CD4-positive, alpha-beta T cell treated with Interleukin-10 for 1 hour (primary cell): Measurements from ENCODE around the gene WDFY2.
A peak's percentile ranks its signal among the peaks of the same experiment; 100 is the strongest.

Source experiments
- DNase-seq: peaks from one replicate; pipeline ENCODE4 v3.0.0-alpha.2; 2020

Gene WDFY2

DNA sequence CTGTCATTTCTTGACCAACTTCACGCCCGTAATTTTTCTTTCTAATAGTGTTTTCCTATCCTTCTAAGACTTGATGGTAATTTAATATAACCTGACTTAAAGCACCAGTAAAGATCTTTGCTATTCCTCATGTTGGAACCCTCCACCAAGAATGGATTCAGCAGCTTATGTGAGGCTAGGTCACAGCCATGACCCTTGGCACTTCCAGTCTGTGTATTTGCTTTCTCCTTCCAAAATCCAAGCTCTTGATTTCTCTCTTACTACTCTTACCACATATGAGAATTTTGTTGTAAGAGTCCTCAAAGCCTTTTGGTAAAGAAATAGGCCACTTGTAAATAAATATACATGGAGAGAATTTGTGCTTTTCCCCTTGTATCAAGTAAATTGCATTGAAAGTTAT, 158.3 kb downstream of the WDFY2 start:
- no peak for DNase-seq

GRCh38 chr13:51745243-51745642, 161.0 kb downstream of the WDFY2 start:
- DNase-seq, result no peak

- DNase-seq, result no peak
Measured at GRCh38 chr13:51746802-51747201, 162.5 kb downstream of the WDFY2 start.

DNA sequence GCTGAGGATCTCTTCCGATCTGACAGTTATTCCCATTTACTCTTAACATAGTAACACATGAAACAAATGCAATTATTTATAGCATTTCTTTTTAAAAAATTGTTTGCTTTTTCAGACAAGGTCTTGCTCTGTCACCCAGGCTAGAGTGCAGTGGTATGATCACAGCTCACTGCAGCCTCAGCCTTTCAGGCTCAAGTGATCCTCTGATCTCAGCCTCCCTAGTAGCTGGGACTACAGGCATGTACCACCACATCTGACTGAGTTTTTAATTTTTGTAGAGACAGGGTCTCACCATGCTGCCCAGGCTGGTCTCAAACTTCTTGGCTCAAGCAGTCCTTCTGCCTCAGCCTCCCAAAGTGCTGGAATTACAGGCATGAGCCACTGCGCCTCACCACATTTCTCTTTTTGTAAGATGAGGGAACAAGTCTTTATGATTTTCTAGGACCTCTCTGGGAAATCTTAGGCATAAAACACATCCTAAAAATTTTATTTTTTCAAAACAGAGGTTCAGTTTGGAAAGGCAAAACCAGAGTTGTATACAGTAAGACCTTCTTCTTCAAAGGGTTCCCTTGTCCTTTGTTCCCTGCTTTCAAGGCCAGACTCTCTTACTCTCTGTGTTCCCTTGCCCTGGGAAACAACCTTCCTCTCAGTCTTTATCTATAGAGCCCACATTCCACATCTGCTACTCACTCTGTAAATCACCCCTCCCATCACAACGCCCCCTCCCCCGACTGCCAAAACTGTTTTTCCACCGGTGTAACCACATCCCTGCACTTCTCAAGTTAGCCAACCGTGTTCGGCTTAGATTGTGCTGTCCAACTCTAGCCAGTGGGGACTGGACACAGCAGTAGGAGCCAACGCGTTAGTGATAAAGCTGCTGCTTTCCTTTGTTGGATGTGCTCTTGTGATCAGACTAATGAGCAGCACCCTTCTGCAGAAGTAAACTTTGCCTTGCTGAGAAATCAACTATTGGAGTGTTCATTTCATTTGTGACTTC, 163.5 kb downstream of the WDFY2 start:
- DNase-seq, result no peak

- DNase-seq, result no peak
Measured at GRCh38 chr13:51756651-51757050, 172.4 kb downstream of the WDFY2 start.

DNA sequence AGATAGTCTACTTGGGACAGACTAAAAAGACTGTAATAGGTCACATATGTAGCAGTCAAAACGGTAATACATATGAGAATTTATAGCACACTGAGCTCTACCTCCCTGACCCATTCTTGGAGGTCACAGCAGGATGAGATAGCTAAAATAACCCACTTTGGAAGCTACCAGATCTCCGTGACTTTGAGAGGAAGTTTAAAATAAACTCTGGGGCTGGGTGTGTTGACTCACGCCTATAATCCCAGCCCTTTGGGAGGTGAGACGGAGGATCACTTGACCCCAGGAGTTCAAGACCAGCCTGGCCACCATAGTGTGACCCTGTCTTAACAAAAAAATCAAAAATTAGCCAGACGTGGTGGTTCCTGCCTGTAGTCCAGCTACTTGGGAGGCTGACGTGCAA, 174.4 kb downstream of the WDFY2 start:
- DNase-seq, result no peak

GRCh38 chr13:51759240-51759639, 175.0 kb downstream of the WDFY2 start:
- no peak for DNase-seq

DNA sequence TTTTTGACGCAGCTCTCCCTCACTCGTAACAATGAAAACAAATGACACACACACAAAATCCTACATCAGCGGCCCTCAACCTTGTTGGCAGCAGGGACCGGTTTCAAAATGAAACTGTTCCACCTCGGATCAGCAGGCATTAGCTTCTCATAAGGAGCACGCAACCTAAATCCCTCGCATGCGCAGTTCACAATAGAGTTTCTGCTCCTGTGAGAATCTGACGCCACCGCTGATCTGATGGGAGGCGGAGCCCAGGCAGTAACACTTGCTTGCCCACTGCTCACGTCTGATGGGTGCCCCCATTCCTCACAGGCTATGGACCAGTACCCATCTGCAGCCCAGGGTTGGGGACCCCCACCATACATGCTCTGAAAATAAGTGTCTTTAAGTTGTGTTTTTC, 176.3 kb downstream of the WDFY2 start:
- DNase-seq, result no peak

DNA sequence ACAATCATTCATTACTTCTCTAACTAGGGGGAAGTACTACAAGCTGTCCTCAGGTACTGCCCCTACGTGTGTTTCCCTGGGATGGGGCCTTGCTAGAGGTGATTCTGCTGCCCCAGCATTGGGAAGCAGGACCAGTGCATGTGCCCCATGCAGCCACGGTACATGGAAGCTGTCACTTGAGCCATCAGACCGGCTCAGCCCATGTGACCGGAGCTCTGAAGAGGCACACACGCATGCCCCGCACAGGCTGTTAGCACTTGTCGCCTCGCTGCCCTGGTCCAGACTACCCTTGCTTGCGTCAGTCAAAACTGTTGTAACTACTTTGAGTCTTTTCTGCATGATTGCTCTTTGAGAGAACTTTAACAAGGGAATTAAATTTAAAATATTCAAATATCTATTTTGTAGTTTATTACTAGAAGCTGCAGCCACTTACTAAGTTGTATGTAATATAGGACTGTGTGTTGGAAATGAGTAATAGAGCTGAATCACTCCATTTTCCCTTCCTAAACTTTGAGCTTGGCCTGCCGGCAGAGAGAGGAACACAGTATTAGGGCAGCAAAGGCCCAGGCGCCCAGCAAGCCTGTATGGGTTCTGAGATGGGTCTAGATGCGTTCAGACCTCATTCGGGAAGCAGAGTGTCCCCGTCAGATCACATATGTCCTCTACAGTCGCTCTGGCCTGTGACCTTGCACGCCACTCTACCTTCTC, 177.5 kb downstream of the WDFY2 start:
- no peak for DNase-seq

- DNase-seq, result no peak
Measured at GRCh38 chr13:51763486-51763885, 179.2 kb downstream of the WDFY2 start.

GRCh38 chr13:51764184-51765141, 180.2 kb downstream of the WDFY2 start:
- DNase-seq, result peak; percentile 66

- no peak for DNase-seq
Measured at GRCh38 chr13:51765142-51765515, 180.9 kb downstream of the WDFY2 start.

- DNase-seq, result no peak
Measured at GRCh38 chr13:51767100-51767499, 182.8 kb downstream of the WDFY2 start.

GRCh38 chr13:51768378-51768921, 184.2 kb downstream of the WDFY2 start:
- no peak for DNase-seq

GRCh38 chr13:51768976-51769375, 184.7 kb downstream of the WDFY2 start:
- DNase-seq, result no peak

GRCh38 chr13:51769455-51770127, 185.3 kb downstream of the WDFY2 start:
- DNase-seq, result no peak

DNA sequence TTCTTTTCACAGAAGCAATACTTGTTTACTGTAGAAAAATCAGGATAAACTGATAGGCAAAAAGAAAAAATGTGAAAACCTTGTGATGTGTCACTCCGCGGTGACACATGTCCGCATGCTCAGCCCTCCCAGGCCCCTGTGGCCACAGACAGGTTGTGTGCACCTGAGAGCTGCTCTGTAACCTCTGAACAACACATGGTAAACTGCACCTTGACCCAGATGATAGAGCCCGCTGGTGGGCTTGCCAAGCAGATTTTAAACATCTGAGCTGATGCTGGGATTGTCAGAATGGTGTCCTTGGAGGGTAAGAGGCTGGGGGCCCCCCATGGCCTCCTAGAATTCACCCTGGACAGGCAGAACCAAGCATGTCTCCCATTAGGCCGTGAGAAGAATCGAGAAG, 185.9 kb downstream of the WDFY2 start:
- no peak for DNase-seq

DNA sequence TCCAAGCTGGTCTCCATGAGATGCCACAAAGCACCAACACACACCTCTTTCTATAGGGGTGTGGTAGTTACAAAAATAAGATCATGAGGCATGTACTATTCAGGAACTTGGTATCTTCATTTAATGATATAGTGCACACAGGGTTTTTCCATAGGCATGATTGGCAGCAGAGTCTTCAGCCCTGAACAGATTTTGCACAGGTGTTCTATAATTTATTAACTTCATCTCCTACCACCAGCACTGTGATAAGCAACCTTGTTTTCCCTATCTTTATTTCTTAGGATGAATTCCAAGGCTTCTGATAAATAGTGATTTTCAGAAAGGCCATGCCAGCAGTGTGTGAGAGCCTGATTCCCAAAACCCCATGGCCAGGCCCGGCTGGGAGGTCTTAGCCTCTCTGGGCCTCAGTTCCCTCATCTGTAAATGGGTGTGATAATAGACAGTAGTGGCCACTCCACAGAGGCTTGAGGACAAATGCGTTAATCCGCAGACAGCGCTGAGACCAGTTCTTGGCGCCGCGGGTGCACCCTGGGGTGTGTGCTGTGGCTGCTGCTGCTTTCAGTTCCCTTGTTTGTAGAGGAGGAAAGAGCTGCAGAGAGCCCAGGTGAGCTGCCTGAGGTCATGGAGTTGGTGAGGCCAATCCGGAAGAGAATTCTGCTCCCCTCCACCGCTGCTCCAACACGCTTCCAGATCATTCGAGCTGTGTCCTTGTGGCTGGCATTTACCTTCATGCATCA, 186.6 kb downstream of the WDFY2 start:
- DNase-seq, result no peak

- DNase-seq, result no peak
Measured at GRCh38 chr13:51771418-51772104, 187.3 kb downstream of the WDFY2 start.

DNA sequence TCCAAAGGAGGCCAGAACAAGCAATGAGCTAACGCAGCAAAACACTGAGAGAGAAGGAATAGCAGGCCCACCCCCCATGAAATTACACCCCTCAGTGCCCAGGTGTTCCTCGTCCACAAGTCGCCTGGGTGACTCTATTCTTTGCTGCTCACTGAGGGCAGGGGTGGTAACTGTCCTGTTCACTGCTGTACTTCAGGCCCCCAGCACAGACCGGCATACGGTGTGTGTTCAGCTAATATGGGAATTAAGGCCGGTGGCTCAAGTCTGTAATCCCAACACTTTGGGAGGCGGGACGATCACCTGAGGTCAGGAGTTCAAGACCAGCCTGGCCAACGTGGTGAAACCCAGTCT, 187.8 kb downstream of the WDFY2 start:
- DNase-seq, result no peak

DNA sequence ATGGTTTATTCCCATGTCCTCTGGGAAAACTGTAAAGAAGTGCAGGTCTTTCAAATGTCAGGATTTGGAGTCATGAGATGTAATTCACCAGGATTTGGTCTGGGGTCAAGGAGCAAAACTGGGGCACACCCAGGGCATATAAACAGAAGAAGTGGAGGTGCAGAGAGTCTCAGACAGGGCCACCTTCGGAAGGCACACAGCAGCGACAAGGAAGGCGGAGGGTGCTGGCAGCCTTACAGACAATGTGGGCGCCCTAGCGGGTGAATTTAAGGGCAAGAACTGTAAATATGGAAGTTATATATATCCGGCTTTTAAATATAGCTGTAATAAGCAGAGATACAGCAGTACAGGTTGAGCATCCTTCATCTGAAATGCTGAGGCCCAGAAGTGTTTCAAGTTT, 188.5 kb downstream of the WDFY2 start:
- no peak for DNase-seq
